GM12801 (cell line): ENCODE data around the gene TBKBP1.

Experiments
- CTCF ChIP-seq: IDR thresholded peaks from one replicate; pipeline ENCODE4 v1.5.1; 2011; ENCODE audit warnings: control low read depth; ENCODE audit not compliant: insufficient read length; ENCODE audit errors: extremely low read depth

TBKBP1 gene

GRCh38 chr17:47696717-47697642 lies 3.0 kb downstream of the TBKBP1 start:
- TF ChIP-seq CTCF, result no peak

GRCh38 chr17:47697906-47698711 lies 4.1 kb downstream of the TBKBP1 start:
- TF ChIP-seq CTCF, result no peak

DNA sequence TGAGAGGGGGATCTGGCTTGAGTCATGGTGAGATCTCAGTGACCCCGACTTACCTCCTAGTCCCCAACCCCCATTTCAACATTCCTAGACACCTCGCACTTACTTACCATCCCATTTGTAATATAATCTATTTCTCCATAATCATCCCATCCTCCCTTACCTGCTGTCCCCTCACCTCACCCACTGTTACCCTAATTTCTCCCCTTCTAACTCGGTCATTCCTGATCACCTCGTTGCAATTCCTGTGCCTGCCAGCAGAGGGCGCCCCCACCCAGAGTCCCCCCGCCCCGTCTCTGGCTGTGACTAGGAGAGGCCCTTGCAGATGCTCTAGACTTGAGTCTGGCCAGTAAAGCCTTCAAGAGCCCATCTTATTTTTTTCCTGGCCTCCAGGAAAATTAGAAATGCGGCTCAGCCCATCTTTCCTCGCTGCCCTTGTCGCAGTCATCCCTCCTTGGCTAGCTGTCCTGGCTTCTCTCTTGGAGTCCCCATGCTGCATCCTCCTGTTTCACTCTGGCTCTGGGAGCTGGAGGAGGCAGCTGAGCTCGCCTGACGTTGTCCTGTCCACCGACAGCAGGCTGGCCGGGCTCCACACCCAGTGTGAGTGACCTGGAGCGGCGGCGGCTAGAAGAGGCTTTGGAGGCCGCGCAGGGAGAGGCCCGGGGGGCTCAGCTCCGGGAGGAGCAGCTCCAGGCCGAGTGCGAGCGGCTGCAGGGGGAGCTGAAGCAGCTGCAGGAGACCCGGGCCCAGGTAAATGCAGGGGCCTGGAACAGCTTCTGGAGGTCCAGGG lies 5.0 kb downstream of the TBKBP1 start:
- no peak for TF ChIP-seq CTCF

DNA sequence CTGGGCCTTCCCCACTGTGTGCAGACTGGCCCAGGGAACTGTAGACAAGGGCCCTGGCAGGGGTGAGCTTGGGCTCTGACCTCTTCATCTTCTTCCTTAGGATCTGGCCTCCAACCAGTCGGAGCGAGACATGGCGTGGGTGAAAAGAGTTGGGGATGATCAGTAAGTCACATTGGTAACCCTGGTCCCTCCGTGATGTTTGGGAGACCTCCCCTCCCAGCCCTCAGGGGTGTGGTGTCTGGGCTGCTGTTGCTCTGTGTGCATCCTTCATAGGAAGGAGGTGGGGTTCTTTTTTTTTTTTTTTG lies 5.5 kb downstream of the TBKBP1 start:
- no peak for TF ChIP-seq CTCF

- no peak for TF ChIP-seq CTCF
Measured at GRCh38 chr17:47700471-47701449, 6.8 kb downstream of the TBKBP1 start.

GRCh38 chr17:47701608-47702007 lies 7.6 kb downstream of the TBKBP1 start:
- no peak for TF ChIP-seq CTCF
